ENCODE measurements around the gene MAP1LC3B2.
"Not testable (repeated sequence)": the region's sequence is repeated elsewhere in the genome, so short reads cannot be mapped to it uniquely, and the experiment has no call there.

MAP1LC3B2 gene

DNA sequence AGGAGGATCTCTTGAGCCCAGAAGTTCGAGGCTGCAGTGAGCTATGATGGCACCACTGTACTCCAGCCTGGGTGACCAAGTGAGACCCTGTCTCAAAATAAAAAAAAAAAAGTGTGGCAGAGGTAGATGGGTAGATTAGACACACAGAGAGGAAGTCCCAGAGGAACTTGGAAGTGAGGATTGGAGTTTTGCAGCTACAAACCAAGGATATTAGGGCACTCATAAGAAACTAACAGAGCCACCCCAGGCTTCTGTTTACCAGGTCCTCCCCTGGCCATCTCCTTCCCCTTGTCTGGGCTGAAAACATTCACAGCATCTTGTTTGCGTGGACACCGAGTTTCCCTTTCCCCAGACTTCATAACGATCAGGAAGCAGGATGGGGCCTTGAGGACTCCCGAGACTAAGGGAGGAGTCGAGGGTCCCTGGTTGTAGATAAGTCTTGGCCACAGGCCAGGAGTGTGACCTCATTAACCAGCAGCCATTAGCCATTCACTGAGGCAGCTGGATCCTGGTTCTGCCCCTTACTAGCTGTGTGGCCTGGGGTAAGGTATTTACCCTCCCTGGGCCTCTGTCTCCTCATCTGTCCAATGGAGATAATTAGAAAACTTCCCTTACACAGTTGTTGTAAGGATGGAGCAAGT is 2.1 kb downstream of the MAP1LC3B2 start:
- no peak for DNase-seq

DNA sequence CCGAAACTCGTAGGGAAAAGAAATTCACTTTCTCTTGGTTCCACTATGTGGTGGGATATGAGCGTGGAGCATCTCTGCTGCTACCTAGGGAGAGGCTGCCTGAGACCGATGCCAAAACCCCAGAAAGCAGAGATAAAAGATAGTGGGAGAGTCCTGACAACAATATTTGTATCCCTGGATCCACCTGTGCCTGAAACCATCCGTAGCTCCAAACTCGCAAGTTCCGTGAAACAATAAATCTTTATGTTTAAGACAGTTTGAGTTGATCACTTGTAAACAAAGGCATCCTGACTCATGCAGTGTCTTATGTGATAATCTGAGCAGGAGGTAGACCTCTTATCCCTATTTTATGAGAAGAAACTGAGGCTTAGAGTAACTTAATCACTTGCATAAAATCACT is 2.9 kb downstream of the MAP1LC3B2 start:
- DNase-seq, result no peak

DNA sequence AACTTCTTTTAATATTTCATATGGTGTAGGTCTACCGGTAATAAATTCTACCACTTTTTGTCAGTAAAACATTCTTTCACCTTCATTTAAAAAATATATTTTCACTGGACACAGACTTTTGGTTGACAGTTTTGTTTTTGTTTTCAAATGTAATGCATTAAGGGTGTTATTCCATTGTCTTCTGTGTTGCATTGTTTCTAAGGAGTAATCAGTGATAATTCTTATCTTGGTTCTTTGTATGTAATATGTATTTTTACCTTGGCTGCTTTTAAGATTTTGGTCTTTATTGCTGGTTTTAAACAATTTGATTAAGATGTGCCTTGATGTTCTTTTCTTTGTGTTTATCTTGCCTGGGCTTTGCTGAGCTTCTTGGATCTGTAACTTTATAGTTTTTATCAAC is 4.1 kb downstream of the MAP1LC3B2 start:
- DNase-seq, result no peak

- DNase-seq, result no peak
Measured at GRCh38 chr12:116564080-116564479, 4.9 kb downstream of the MAP1LC3B2 start.

- DNase-seq, result not testable (repeated sequence)
Measured at GRCh38 chr12:116565221-116565620, 6.0 kb downstream of the MAP1LC3B2 start.

GRCh38 chr12:116565963-116566362 is 6.8 kb downstream of the MAP1LC3B2 start:
- no peak for DNase-seq

DNA sequence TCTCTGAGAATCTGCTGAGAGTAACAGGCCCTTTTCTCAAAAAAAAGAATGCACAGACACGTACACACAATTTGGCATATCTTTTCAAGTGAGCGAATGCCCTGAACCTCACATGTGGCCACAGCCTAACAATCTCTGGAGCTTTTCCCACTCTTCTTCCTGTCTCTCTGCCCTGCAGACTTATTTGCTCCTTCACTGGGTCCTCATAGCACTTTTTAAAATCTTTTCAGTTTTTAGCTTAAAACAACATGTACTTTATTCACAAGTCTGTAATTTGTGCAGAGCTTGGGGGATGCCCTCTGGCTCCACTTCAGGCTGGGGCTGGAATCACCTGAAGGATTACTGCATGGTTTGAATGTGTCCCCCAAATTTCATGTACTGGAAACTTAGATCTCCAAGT is 9.0 kb downstream of the MAP1LC3B2 start:
- DNase-seq, result no peak

GRCh38 chr12:116571089-116571488 is 11.9 kb downstream of the MAP1LC3B2 start:
- no peak for DNase-seq

- DNase-seq, result no peak
Measured at GRCh38 chr12:116573776-116574175, 14.6 kb downstream of the MAP1LC3B2 start.

- not testable (repeated sequence) for DNase-seq
Measured at GRCh38 chr12:116575754-116576153, 16.6 kb downstream of the MAP1LC3B2 start.

DNA sequence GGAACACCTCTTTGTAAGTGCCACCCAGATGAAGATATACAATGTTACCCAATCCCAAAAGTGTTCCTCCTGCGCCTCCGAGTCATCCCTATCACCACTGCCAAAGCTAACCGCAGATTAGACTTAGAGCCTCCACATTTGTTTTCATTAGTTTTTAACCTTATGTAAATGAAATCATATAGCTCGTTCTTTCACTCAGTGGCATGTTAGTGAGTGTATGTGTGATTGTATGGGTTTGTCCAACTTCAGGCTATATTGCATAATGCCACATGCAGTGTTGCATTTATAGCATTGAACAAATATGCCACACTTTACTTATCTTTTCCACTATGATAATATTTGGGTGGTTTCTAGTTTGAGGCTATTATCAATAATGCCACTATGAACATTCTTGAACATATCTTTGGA is 18.0 kb downstream of the MAP1LC3B2 start:
- no peak for DNase-seq

DNA sequence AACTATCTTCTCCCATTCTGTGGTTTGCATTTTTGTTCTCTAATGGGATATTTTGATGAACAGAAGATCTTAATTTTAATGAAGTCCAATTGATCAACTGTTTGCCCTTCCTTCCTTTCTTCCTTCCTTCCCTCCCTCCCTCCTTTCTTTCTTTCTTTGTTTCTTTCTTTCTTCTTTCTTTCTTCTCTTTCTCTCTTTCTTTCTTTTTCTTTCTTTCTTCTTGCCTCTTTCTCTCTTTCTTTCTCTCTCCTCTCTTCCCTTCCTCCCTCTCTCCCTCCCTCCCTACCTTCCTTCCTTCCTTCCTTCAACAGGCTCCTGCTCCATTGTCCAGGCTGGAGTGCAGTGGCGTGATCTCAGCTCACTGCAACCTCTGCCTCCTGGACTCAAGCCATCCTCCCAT is 18.9 kb downstream of the MAP1LC3B2 start:
- DNase-seq, result no peak

DNA sequence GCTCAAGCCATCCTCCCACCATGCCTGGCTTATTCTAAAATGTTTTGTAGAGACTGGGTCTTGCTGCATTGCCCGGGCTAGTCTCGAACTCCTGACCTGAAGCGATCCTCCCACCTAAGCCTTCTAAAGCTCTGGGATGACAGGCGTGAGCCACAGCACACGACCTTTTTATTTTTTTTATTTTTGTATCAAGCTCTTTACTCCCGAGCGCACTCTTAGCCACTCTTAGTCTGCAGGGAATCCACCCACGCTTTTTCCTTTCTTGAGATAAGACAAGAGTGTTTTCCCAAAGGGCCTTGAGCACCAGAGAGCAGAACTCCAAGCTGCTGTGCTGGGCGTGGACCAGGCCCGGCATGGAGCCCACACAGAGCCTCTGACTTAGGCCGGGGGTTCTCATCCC is 23.4 kb downstream of the MAP1LC3B2 start:
- DNase-seq, result no peak

DNA sequence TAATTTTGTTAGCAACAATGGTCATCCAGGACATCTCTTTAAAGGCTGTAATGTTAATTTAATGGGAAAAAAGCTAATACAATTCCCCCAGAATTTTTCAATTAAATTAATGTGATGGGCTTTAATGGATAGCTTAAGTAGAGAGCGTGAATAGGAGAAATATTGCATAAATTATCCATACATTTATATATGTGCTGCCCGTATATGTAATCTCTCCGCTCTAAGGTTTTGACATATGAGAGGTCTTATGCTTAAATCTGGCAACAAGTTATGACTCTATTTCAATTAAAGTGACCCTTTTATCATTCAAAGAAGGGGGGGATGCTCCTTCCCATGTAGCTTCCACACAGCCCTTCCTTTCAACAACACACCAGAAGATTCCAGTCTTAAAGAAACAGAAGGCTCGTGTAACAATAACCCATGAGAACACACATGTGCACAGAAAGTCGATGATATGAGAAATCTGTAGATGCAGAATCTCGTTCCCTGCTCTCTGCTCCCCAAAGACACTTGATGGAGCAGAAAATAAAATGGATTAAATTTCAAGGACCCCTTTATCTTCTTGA is 24.0 kb downstream of the MAP1LC3B2 start:
- no peak for DNase-seq

DNA sequence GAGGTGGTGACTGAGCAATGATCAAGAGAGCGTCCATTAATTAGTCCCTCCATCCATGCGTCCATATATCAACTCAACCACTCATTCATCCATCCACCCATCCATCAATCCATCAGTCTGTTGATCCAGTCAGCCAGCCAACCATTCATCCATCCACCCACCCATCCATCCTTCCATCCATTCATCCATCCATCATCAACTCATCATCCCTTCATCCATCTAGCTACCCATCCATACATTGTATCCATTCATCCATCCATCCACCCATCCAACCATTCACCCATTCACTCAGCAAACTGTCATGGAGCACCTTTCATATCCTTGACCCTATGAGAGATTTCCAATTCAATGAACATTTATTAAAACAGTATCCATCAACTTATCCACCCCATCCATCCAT is 28.1 kb downstream of the MAP1LC3B2 start:
- DNase-seq, result no peak

GRCh38 chr12:116588390-116589028 is 29.3 kb downstream of the MAP1LC3B2 start:
- DNase-seq, result no peak

- DNase-seq, result no peak
Measured at GRCh38 chr12:116589581-116589980, 30.4 kb downstream of the MAP1LC3B2 start.

DNA sequence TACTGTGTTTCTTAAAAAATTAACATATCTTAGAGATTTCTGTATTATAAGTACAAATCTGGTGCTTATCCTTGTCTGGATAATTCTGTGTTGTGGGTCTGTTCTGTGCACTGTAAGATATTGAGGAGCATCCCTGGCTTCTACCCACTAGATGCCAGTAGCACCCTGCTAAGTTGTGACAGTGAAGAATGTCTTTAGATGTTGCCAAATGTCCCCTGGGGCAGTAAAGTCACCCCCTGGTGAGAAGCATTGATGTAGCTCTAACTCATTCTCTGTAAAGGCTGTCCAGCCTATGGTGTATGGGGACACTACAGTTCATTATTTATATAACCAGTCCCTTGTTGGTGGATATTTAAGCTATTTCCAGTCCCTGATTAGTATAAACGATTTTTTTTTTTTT is 31.4 kb downstream of the MAP1LC3B2 start:
- DNase-seq, result no peak

- no peak for DNase-seq
Measured at GRCh38 chr12:116591855-116592637, 32.9 kb downstream of the MAP1LC3B2 start.

DNA sequence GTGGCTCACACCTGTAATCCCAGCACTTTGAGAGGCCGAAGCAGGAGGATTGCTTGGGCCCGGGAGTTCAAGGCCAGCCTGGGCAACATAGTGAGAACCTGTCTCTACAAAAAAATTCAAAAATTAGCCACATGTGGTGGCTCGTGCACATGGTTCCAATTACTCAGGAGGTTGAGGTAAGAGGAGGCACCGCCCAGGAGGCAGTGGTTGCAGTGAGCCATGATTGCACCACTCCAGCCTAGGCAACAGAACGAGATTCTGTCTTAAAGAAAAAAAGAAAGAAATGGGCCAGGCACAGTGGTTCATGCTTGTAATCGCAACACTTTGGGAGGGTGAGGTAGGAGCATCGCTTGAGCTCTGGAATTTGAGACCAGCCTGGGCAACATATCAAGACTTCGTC is 33.5 kb downstream of the MAP1LC3B2 start:
- DNase-seq, result no peak

- DNase-seq, result no peak
Measured at GRCh38 chr12:116594325-116595038, 35.3 kb downstream of the MAP1LC3B2 start.

DNA sequence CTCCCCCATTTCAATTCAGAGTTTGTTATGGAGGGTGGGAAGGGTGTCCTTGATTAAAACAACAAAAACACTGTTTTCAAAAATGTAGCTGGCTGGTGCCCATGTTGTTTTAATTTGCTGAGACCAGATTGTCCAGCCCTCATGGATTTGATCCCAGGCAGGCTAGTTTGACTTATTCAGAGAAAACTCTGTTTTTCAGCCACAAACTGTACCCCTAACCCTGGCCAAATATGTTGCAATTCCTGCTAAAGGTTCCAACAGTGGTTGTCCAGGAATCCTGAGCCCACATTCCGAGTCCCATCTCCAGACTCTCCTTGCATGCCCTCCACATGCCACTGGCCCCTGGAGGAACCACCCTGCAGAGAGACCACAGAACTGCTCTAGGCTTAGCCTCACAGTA is 36.0 kb downstream of the MAP1LC3B2 start:
- DNase-seq, result no peak

DNA sequence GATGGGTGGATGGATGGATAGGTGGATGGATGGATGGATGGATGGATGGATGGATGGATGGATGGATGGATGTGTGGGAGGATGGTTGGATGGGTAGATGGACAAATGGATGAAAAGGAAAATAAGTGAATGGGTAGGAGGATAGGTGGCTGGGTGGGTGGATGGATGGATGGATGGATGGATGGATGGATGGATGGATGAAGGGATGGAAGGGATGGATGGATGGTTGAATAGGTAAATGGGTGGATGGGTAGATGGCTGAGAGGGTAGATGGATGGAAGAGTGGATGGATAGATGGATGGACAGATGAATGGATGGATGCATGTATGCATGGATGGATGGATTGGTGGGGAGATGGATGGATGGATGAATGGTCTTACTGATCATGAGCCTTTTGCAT is 36.5 kb downstream of the MAP1LC3B2 start:
- no peak for DNase-seq
